Measurements from ENCODE around the gene UBASH3A. TPM values are rescaled to one million over a fixed set of nuclear protein-coding genes. Genes with fewer than 3 reads are reported as not detected.
A peak's percentile ranks its signal among the peaks of the same experiment; 100 is the strongest.

UBASH3A gene
- polyA plus RNA-seq, 3 donors = not detected

DNA sequence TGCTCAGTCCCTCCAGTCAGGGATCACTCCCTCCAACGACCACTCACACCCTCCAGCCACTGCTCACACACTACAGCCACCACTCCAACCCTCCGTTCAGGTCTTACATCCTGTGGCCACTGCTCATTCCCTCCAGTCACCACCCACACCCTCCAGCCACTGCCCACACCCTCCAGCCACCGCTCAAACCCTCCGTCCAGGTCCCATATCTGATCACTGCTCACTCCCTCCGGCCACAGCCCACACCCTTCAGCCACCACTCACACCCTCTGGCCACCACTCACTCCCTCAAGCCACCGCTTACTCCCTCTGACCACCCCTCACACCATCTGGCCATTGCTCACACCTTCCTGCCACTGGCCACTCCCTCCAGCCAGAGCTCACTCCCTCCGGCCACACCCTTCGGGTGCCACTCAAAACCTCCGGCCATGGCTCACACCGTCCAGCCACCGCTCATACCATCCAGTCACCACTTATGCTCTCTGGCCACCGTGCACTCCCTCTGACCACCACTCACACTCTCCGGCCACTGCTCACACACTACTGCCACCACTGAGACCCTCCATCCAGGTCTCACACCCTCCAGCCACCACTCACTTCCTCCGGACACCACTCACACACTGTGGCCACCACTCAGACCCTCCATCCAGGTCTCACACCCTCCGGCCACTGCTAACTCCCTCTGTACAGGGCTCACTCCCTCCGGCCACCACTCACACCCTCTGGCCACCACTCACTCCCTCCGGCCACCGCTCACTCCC, 32.6 kb upstream of the UBASH3A start:
- H3K4me3 Mint-ChIP-seq = no peak overlapping the region
- H3K36me3 Mint-ChIP-seq = no peaks in the 10 kb centered on the region
- H3K27ac ChIP-seq (ENCODE audit: low read depth in 1 of 2, low read length in 2 of 2) = no peak overlapping the region
- no peak overlapping the region for H3K4me2 ChIP-seq (replicated peaks; ENCODE audit: extremely low read depth, low read length, poor library complexity, severe bottlenecking)
- peak overlapping the region in 1 of 7 donors; percentile 2 for H3K27ac Mint-ChIP-seq
- peaks cover 5 to 7% (median 6%) of the 10 kb centered on the region in 3 donors for H3K27me3 Mint-ChIP-seq (ENCODE audit: low read depth in 3 of 3)
- no peak overlapping the region for H2AFZ ChIP-seq (ENCODE audit: insufficient read depth, low read depth, low read length, poor library complexity, severe bottlenecking)
- H3K9me3 Mint-ChIP-seq = no peaks in the 10 kb centered on the region
- no peaks in the 10 kb centered on the region for H3K4me1 ChIP-seq (ENCODE audit: control insufficient read depth in 1 of 2, insufficient read depth in 2 of 2, low read length in 2 of 2)
- no peaks in the 10 kb centered on the region for H3K4me1 Mint-ChIP-seq
- no peak overlapping the region for H3K9ac ChIP-seq (ENCODE audit: insufficient read depth, low read length, poor library complexity, severe bottlenecking)
- H3K4me3 ChIP-seq (replicated peaks in 1 of 3; ENCODE audit: low read depth in 2 of 3, low read length in 3 of 3) = no peak overlapping the region
- no peaks in the 10 kb centered on the region for H4K20me1 ChIP-seq (ENCODE audit: insufficient read depth, low read length)
- TF ChIP-seq, protein P1, sequence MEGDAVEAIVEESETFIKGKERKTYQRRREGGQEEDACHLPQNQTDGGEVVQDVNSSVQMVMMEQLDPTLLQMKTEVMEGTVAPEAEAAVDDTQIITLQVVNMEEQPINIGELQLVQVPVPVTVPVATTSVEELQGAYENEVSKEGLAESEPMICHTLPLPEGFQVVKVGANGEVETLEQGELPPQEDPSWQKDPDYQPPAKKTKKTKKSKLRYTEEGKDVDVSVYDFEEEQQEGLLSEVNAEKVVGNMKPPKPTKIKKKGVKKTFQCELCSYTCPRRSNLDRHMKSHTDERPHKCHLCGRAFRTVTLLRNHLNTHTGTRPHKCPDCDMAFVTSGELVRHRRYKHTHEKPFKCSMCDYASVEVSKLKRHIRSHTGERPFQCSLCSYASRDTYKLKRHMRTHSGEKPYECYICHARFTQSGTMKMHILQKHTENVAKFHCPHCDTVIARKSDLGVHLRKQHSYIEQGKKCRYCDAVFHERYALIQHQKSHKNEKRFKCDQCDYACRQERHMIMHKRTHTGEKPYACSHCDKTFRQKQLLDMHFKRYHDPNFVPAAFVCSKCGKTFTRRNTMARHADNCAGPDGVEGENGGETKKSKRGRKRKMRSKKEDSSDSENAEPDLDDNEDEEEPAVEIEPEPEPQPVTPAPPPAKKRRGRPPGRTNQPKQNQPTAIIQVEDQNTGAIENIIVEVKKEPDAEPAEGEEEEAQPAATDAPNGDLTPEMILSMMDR (IDR thresholded peaks at IDR 0.05) = no peak
- H3K9me3 ChIP-seq (replicated peaks in 1 of 2; ENCODE audit: control insufficient read depth in 1 of 2, insufficient read depth in 1 of 2, low read length in 2 of 2) = no peaks in the 10 kb centered on the region
- WGBS (ENCODE audit: insufficient coverage) = 71% methylated on average over 16 of the region's 18 CpGs
- no peaks in the 10 kb centered on the region for H3K79me2 ChIP-seq (ENCODE audit: insufficient read depth, low read length)
- no peak for DNase-seq
- no peaks in the 10 kb centered on the region for H3K27me3 ChIP-seq (ENCODE audit: control insufficient read depth in 2 of 2, insufficient read depth in 2 of 2, low read length in 2 of 2)
- no peaks in the 10 kb centered on the region for H3K36me3 ChIP-seq (replicated peaks in 1 of 2; ENCODE audit: control insufficient read depth in 1 of 2, insufficient read depth in 2 of 2, low read length in 2 of 2)
- intact Hi-C loops (cut with micrococcal nuclease) = no loop called here

DNA sequence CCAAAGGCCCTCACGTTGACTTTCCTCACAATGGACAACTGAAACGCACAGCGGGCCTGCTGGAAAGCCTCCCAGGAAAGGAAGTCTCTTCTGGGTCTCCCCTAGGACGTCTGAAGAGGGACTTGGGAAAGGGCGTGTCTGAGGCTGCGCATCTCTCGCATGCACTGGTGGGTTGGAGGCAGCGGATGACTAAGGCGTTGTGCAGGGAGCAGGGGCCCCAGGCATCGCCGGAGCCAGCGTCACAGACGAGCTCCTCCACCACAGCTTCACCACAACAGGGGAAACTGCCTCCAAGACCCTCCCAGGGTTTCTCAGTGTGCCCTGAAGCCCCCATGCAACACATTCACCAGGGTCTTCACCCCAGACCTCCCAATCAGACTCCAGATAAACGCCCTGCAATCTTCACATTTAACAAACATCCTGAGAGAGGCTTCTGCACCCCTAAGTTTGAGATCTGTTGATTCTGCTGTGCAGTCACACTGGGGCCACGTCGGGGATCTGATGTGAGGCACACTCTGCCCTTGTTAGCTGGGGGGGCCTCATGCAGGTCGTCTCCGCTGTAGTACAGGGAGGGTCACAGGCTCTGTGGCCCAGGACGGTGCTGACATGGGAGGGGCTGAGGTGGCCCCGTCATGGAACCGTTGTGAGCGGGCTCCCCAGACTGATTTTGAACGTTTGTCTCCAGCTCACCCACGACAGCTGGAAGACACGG, 30.4 kb upstream of the UBASH3A start:
- Histone ChIP-seq H4K20me1 (ENCODE audit: insufficient read depth, low read length) (no peaks in the 10 kb centered on the region), H2AFZ (ENCODE audit: insufficient read depth, low read depth, low read length, poor library complexity, severe bottlenecking) (no peak overlapping the region), H3K27me3 (ENCODE audit: control insufficient read depth in 2 of 2, insufficient read depth in 2 of 2, low read length in 2 of 2) (no peaks in the 10 kb centered on the region), H3K4me3 (replicated peaks in 1 of 3; ENCODE audit: low read depth in 2 of 3, low read length in 3 of 3) (no peak overlapping the region), H3K36me3 (replicated peaks in 1 of 2; ENCODE audit: control insufficient read depth in 1 of 2, insufficient read depth in 2 of 2, low read length in 2 of 2) (no peaks in the 10 kb centered on the region), H3K4me2 (replicated peaks; ENCODE audit: extremely low read depth, low read length, poor library complexity, severe bottlenecking) (no peak overlapping the region), H3K79me2 (ENCODE audit: insufficient read depth, low read length) (no peaks in the 10 kb centered on the region), H3K27ac (ENCODE audit: low read depth in 1 of 2, low read length in 2 of 2) (no peak overlapping the region), H3K4me1 (ENCODE audit: control insufficient read depth in 1 of 2, insufficient read depth in 2 of 2, low read length in 2 of 2) (no peaks in the 10 kb centered on the region), H3K9me3 (replicated peaks in 1 of 2; ENCODE audit: control insufficient read depth in 1 of 2, insufficient read depth in 1 of 2, low read length in 2 of 2) (no peaks in the 10 kb centered on the region), H3K9ac (ENCODE audit: insufficient read depth, low read length, poor library complexity, severe bottlenecking) (no peak overlapping the region)
- intact Hi-C loops (cut with micrococcal nuclease) = no loop called here
- Mint-ChIP-seq H3K36me3 (no peaks in the 10 kb centered on the region), H3K4me1 (no peaks in the 10 kb centered on the region), H3K27ac (no peak overlapping the region), H3K27me3 (ENCODE audit: low read depth in 3 of 3) (peaks cover 5 to 7% (median 7%) of the 10 kb centered on the region in 3 donors), H3K9me3 (no peaks in the 10 kb centered on the region), H3K4me3 (no peak overlapping the region)
- 84% methylated on average over 23 of the region's 25 CpGs for WGBS (ENCODE audit: insufficient coverage)
- TF ChIP-seq, protein P1 (IDR thresholded peaks at IDR 0.05) = no peak
- DNase-seq = no peak
